A673 (cell line): ENCODE data around the gene DTL. TPM values are rescaled to one million over a fixed set of nuclear protein-coding genes. Genes with fewer than 3 reads are reported as not detected.

ENCODE experiments used
- BruUV-seq: library from RNA; stranded (reverse); fragments of 400-500 nt; replicated peaks from 2 replicates; lab custom pipeline; 2021; lab: Mats Ljungman, UMichigan
- CTCF ChIA-PET: fragments of 300-600 bp; sonication (Branson Sonifier 250); formaldehyde crosslinking; loops from one replicate; lab custom pipeline; 2022; ENCODE audit warnings: antibody characterized with exemption; lab: Charles Lee
- POLR2A ChIA-PET: fragments of 300-600 bp; sonication (Branson Sonifier 250); formaldehyde crosslinking; loops from one replicate; lab custom pipeline; 2022; ENCODE audit warnings: antibody characterized with exemption; ENCODE audit not compliant: low non-redundant PET; lab: Charles Lee
- DNase-seq: peaks from one replicate; pipeline ENCODE4 v3.0.0-alpha.2; 2015; ENCODE audit warnings: low spot score
- H3K27ac ChIP-seq: fragments of 200-600 bp; sonication (generic); 2 replicates; pipeline ENCODE4 v1.5.1; 2016; ENCODE audit warnings: mixed run types, low read depth, mild to moderate bottlenecking, mixed read lengths, antibody characterized with exemption, low read length; ENCODE audit not compliant: poor library complexity, severe bottlenecking
- H3K27me3 ChIP-seq: fragments of 200-600 bp; sonication (generic); replicated peaks from 2 replicates; pipeline ENCODE4 v1.6.1; 2017; ENCODE audit warnings: mixed run types, low read depth, mild to moderate bottlenecking, mixed read lengths, antibody characterized with exemption, low read length; ENCODE audit not compliant: insufficient read depth, poor library complexity
- H3K36me3 ChIP-seq: fragments of 200-600 bp; sonication (generic); 2 replicates; pipeline ENCODE4 v1.6.1; 2016; ENCODE audit warnings: mixed run types, mild to moderate bottlenecking, mixed read lengths, antibody characterized with exemption, low read length; ENCODE audit not compliant: insufficient read depth, poor library complexity, severe bottlenecking
- H3K4me1 ChIP-seq: fragments of 200-600 bp; sonication (generic); 2 replicates; pipeline ENCODE4 v1.6.1; 2017; ENCODE audit warnings: mixed run types, mild to moderate bottlenecking, mixed read lengths, antibody characterized with exemption, low read length; ENCODE audit not compliant: insufficient read depth, poor library complexity, severe bottlenecking
- H3K4me3 ChIP-seq: fragments of 200-600 bp; sonication (generic); 2 replicates; pipeline ENCODE4 v1.5.1; 2016; ENCODE audit warnings: low read depth, mixed run types, mild to moderate bottlenecking, mixed read lengths, low read length; ENCODE audit not compliant: poor library complexity, severe bottlenecking
- H3K9me3 ChIP-seq: fragments of 200-600 bp; sonication (generic); 2 replicates; pipeline ENCODE4 v1.6.1; 2016; ENCODE audit warnings: mixed run types, low read depth, mild to moderate bottlenecking, mixed read lengths, antibody characterized with exemption, low read length; ENCODE audit not compliant: poor library complexity, severe bottlenecking
- EZH2 ChIP-seq: fragments of 200-600 bp; sonication (generic); IDR thresholded peaks from 2 replicates; pipeline ENCODE4 v1.6.1; 2017; ENCODE audit warnings: borderline replicate concordance, low read depth, mild to moderate bottlenecking, mixed read lengths, antibody characterized with exemption, low read length; ENCODE audit not compliant: poor library complexity, severe bottlenecking
- intact Hi-C: fragments of 100-400 bp; cut with micrococcal nuclease; formaldehyde crosslinking; loops from one replicate; pipeline ENCODE4 v1.10.0; 2022; ENCODE audit not compliant: unreplicated experiment
- total RNA-seq: library from RNA; stranded (reverse); gene quantifications from 2 replicates; pipeline ENCODE4 v1.2.3, GENCODE V29; 2021
- TF ChIP-seq, protein P1 (sequence below): fragments of 300-800, 200-600 bp; sonication (generic); conservative IDR thresholded peaks from 2 replicates; pipeline ENCODE4 v1.5.1; 2017; ENCODE audit warnings: low read depth, mild to moderate bottlenecking, antibody characterized with exemption, low read length, moderate library complexity, mixed read lengths

DTL gene
- total RNA-seq, 1 experiment from 2014 or later, result 84.3 TPM

DNA sequence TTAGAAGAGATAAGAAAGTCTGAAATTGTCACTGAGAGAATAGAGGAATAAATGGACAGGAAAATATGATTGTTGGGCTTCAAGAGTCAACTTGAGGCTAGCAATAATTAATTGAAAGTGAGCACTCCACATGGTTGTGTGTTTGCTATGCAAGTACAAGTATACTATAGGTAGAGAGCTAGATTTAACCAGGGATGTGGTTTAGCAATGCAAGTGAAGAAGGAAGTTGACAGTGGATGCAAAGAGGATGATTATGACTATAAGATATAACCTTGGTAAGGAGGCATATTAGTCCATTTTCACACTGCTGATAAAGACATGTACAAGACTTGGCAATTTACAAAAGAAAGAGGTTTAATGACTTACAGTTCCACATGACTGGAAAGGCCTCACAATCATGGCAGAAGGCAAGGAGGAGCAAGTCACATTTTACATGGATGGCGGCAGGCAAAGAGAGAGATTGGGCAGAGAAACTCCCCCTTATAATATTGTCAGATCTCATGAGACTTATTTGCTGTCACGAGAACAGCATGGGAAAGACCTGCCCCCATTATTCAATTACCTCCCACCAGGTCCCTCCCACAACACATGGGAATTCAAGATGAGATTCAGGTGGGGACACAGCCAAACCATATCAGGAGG, 47.3 kb downstream of the DTL start:
- H3K9me3 ChIP-seq, result no peaks in the 10 kb centered on the region
- H3K27me3 ChIP-seq, result no peaks in the 10 kb centered on the region
- no peak overlapping the region for H3K4me3 ChIP-seq
- DNase-seq, result no peak
- peaks cover 77% of the 10 kb centered on the region for H3K36me3 ChIP-seq
- intact Hi-C loops, result no loop called here
- ChIA-PET POLR2A (interaction anchor here (0.6 kb wide), 1 partner anchor 488 kb away, joined by 3 read pairs; no protein-coding TSS in a partner anchor), CTCF (no interaction called here)
- H3K4me1 ChIP-seq, result peaks cover 2% of the 10 kb centered on the region
- no peak for TF ChIP-seq EZH2
- TF ChIP-seq, protein P1, sequence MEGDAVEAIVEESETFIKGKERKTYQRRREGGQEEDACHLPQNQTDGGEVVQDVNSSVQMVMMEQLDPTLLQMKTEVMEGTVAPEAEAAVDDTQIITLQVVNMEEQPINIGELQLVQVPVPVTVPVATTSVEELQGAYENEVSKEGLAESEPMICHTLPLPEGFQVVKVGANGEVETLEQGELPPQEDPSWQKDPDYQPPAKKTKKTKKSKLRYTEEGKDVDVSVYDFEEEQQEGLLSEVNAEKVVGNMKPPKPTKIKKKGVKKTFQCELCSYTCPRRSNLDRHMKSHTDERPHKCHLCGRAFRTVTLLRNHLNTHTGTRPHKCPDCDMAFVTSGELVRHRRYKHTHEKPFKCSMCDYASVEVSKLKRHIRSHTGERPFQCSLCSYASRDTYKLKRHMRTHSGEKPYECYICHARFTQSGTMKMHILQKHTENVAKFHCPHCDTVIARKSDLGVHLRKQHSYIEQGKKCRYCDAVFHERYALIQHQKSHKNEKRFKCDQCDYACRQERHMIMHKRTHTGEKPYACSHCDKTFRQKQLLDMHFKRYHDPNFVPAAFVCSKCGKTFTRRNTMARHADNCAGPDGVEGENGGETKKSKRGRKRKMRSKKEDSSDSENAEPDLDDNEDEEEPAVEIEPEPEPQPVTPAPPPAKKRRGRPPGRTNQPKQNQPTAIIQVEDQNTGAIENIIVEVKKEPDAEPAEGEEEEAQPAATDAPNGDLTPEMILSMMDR, result no peak
- BruUV-seq, result no TSS peak
- no peak overlapping the region for H3K27ac ChIP-seq

- intact Hi-C loops, result no loop called here
- CTCF ChIA-PET, result no interaction called here
- Histone ChIP-seq H3K27me3 (no peaks in the 10 kb centered on the region), H3K36me3 (peaks cover 52% of the 10 kb centered on the region), H3K27ac (no peak overlapping the region), H3K4me3 (no peak overlapping the region), H3K4me1 (peaks cover 16% of the 10 kb centered on the region), H3K9me3 (no peaks in the 10 kb centered on the region)
- no TSS peak for BruUV-seq
- no peak for DNase-seq
- POLR2A ChIA-PET, result no interaction called here
- no peak for TF ChIP-seq EZH2
- TF ChIP-seq, protein P1, result no peak
Measured at GRCh38 chr1:212089560-212090163, 54.1 kb downstream of the DTL start.

DNA sequence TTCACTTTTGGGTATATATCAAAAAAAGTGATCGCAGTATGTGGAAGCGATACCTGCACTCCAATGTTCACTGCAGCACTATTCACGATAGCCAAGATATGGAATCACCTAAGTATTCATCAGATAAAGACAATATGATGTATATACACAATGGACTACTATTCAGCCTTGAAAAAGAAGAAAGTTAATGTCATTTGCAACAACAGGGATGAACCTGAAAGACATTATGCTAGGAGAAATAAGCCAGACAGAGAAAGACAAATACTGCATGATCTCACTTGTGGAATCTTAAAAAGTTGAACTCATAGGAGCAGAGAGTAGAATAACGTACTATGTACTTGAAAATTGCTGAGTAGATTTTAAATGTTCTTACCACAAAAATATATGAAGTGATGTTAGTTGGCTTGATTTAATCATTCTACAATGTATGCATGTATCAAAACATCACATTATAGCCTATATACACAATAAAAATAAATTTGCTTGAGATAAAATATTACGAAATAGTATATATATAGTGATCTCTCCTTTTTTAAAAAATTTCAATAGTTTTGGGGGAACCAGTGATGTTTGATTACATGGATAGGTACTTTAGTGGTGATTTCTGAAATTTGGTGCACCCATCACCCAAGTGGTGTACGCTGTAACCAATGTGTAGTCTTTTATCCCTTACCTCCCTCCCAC, 56.0 kb downstream of the DTL start:
- intact Hi-C loops, result no loop called here
- H3K4me1 ChIP-seq, result peaks cover 16% of the 10 kb centered on the region
- H3K4me3 ChIP-seq, result no peak overlapping the region
- DNase-seq, result no peak
- no TSS peak for BruUV-seq
- H3K27me3 ChIP-seq, result no peaks in the 10 kb centered on the region
- peaks cover 43% of the 10 kb centered on the region for H3K36me3 ChIP-seq
- TF ChIP-seq, protein P1, result no peak
- no peak for TF ChIP-seq EZH2
- POLR2A ChIA-PET, result no interaction called here
- no peak overlapping the region for H3K27ac ChIP-seq
- CTCF ChIA-PET, result no interaction called here
- H3K9me3 ChIP-seq, result no peaks in the 10 kb centered on the region
